AG10803 (cell line): ENCODE measurements around the gene ACOXL.

ENCODE experiments used
- DNase-seq: peaks from one replicate; pipeline ENCODE4 v3.0.0; 2010; ENCODE audit warnings: low read depth
- H3K4me3 ChIP-seq: 2 replicates; pipeline ENCODE4 v1.5.1; 2011; ENCODE audit warnings: mild to moderate bottlenecking, low read length, control low read depth
- TF ChIP-seq, protein P1 (sequence below): conservative IDR thresholded peaks from 2 replicates; pipeline ENCODE4 v1.5.1; 2011; ENCODE audit warnings: mild to moderate bottlenecking, low read length, control low read depth, inconsistent platforms

The ACOXL gene

GRCh38 chr2:110978756-110979470 lies 246.5 kb downstream of the ACOXL start:
- H3K4me3 ChIP-seq, result no peak overlapping the region
- TF ChIP-seq, protein P1, sequence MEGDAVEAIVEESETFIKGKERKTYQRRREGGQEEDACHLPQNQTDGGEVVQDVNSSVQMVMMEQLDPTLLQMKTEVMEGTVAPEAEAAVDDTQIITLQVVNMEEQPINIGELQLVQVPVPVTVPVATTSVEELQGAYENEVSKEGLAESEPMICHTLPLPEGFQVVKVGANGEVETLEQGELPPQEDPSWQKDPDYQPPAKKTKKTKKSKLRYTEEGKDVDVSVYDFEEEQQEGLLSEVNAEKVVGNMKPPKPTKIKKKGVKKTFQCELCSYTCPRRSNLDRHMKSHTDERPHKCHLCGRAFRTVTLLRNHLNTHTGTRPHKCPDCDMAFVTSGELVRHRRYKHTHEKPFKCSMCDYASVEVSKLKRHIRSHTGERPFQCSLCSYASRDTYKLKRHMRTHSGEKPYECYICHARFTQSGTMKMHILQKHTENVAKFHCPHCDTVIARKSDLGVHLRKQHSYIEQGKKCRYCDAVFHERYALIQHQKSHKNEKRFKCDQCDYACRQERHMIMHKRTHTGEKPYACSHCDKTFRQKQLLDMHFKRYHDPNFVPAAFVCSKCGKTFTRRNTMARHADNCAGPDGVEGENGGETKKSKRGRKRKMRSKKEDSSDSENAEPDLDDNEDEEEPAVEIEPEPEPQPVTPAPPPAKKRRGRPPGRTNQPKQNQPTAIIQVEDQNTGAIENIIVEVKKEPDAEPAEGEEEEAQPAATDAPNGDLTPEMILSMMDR, result no peak
- no peak for DNase-seq

DNA sequence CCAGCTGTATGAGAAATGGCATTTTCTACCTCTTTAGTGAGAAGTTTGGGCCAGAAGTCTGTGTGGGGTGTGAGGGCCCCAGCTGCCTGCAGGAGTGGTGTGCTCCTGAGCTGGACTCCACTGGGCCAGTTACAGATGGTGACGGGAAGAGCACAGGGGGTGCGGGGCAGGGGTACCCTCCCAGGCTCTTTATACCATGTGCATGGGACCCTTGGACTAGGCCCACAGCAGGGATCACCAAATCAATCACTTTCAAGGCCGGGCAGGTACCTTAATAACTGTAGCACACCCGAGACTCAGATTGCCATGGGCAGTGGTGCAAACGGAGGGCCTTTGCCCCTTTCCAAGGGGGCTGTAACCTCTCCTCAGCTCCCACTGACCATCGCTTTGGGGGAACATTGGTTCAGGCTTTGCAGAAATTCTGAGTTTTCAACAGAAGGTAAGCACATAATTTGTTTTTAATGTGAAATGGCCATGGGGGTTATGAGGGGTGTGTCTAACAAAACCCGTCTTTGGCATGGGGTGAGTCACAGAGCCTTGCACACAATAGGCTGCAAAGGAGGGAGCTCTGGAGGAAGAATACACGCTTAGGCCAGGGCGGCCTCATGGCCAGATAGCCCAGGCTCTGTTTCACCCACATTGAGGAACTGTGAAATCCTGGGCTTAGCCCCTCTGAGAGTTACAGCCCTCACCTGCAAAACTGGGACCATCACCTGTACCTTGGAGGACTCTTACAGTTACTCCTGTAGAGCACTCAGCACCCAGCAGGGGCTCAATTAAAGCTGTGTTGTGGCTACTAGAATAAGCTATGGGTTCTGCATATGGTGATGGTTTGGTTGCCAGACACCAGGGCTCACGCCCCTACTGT lies 247.3 kb downstream of the ACOXL start:
- TF ChIP-seq, protein P1, result no peak
- no peak for DNase-seq

DNA sequence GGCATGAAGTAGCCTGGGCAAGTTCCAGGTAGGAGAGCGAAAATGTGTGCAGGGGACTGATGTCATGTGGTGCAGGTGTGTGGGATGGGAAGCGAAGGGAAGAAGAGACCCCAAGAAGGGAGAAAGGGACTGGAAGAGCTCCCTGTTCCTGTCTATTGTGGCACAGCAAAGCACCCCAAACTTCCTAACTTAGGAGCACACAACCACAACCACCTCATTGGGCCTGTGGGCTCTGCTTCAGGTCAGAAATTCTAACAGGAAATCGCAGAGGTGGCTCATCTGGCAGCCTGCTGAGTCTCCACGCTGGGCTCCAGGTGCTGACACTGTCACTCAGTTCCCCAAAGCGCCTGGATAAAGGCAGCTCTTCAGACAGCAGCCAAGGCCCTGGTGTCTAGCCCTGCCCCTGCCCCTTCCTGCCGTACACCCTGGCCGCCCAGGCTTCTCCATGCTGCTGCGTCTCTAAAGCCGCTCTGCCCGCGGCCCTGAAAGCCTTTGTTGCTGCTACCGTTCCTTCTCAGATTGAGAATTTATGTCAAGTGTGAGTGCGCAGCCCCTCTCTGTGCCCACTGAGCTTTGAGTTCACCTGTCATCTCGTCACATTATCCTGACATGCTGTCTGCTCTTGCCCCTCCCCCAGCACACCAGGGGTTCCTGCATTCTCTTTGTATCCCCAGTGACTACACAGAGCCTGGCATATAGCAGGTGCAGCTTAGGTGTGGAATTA lies 248.1 kb downstream of the ACOXL start:
- no peak overlapping the region for H3K4me3 ChIP-seq
- DNase-seq, result no peak
- TF ChIP-seq, protein P1, result no peak

More for the DNA sequence above, 247.3 kb downstream of the ACOXL start:
- H3K4me3 ChIP-seq, result no peak overlapping the region

DNA sequence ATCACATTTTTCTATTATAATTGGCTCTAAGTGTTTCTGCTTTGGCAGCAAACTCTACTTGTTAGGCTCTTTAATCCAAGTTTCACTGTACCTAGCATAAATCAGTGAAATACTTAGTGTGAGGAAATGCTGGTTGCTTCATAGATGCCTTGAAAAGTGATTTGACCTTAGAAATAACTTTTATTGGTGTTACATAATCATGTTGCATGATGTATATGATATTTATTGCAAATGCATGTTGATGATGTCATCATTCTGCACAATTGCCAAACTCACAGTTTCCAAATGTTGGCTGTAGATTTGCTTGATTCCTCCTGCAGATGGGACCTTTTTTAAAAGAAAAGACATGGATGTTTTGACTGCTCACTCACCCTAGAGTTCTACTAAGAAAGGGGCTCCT lies 250.8 kb downstream of the ACOXL start:
- TF ChIP-seq, protein P1, result no peak
- no peak for DNase-seq
- no peak overlapping the region for H3K4me3 ChIP-seq

DNA sequence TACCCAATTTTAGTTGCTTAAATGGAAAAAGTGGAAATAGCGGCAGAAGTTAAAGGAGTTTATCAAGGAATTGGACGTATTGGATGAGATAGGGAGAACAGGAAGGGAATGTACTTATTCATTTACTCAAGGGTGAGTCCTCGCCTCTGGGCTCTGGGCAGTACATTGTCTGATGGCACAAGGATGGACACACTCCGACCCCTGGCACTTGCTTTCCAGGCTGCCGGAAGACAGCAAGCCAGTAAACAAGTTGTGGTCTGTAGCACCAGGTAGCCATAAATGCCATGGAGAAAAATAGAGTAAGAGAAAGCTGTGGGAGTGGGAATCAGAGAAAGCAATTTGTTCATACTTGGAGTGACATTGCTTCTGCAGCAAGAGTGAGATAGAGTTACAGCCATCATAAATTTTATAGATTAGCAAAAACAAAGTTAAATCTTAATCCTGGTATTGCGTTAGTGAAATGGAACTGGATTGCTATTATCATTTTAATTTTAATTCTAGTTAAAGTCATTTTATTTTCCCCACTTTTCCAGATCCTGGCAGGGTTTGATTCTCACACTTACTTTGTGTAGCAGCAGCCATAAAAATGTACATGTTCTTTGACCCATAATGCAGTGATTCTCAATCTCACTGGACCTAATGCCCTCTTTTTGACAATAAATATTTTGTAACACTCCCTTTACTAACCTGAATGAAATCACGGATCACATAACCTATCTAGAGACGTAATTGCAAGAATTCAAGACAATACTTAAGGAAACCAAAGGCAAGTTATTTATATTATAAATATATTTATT lies 252.5 kb downstream of the ACOXL start:
- no peak overlapping the region for H3K4me3 ChIP-seq
- DNase-seq, result no peak
- TF ChIP-seq, protein P1, result no peak

DNA sequence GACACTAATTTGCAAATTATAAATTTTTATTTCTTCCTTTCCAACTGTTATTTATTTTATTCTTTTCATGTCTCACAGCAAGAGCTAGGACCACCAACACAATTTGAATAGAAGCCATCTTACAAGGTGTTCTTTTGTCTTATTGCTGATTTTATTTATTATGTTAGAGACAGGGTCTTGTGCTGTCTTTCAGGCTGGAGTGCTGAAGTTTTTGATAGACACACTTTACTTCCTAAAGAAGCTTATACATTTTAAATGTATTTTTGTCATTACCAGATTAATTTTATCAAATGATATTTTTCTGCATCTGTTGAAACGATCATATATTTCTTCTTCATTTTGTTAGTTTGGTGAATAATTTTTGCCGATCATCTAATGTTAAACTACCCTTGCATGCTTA lies 258.1 kb downstream of the ACOXL start:
- DNase-seq, result no peak
- no peak overlapping the region for H3K4me3 ChIP-seq
- TF ChIP-seq, protein P1, result no peak
